OCI-LY3 (cell line): ENCODE measurements around the gene CLDN9.
A peak's percentile ranks its signal among the peaks of the same experiment; 100 is the strongest.

ENCODE experiments used
- H2AFZ ChIP-seq: fragments of 200-600, 300-600 bp; shearing (Covaris generic); 2 replicates; pipeline ENCODE4 v1.6.0; 2014; ENCODE audit warnings: antibody characterized with exemption, low read depth, low read length
- H3K27ac ChIP-seq: fragments of 200-600, 300-600 bp; sonication (generic); 2 replicates; pipeline ENCODE4 v1.5.1; 2014; ENCODE audit warnings: mild to moderate bottlenecking, low read length, moderate library complexity, mixed read lengths
- H3K27me3 ChIP-seq: fragments of 200-600, 300-600 bp; sonication (generic); 2 replicates; pipeline ENCODE4 v1.6.1; 2014; ENCODE audit warnings: low read depth, low read length, mixed read lengths
- H3K36me3 ChIP-seq: fragments of 200-600, 300-600 bp; sonication (generic); replicated peaks from 2 replicates; pipeline ENCODE3; 2014; ENCODE audit warnings: low read depth, low read length, mixed read lengths
- H3K4me1 ChIP-seq: fragments of 300-600, 200-600 bp; sonication (generic); 2 replicates; pipeline ENCODE4 v1.6.1; 2014; ENCODE audit warnings: low read length, mixed read lengths
- H3K4me2 ChIP-seq: fragments of 200-600, 300-600 bp; sonication (generic); 2 replicates; pipeline ENCODE4 v1.6.1; 2014; ENCODE audit warnings: low read length, mixed read lengths
- H3K4me3 ChIP-seq: fragments of 300-600, 200-600 bp; sonication (generic); 2 replicates; pipeline ENCODE4 v1.5.1; 2014; ENCODE audit warnings: antibody characterized with exemption, mild to moderate bottlenecking, low read length, moderate library complexity
- H3K79me2 ChIP-seq: fragments of 300-600, 200-600 bp; shearing (Covaris generic); 2 replicates; pipeline ENCODE4 v1.6.1; 2014; ENCODE audit warnings: mild to moderate bottlenecking, low read length, mixed read lengths
- H3K9ac ChIP-seq: fragments of 300-600, 200-600 bp; shearing (Covaris generic); 2 replicates; pipeline ENCODE4 v1.6.0; 2014; ENCODE audit warnings: mild to moderate bottlenecking, low read length, moderate library complexity
- H3K9me3 ChIP-seq: fragments of 200-600, 300-600 bp; shearing (Covaris generic); 2 replicates; pipeline ENCODE4 v1.6.1; 2014; ENCODE audit warnings: low read length, mixed read lengths; ENCODE audit not compliant: insufficient read depth
- H4K20me1 ChIP-seq: fragments of 200-600, 300-600 bp; sonication (generic); 2 replicates; pipeline ENCODE4 v1.6.1; 2016; ENCODE audit warnings: low read length, mixed read lengths; ENCODE audit not compliant: insufficient read depth
- CTCF ChIP-seq: fragments of 200-600, 300-600 bp; sonication (generic); IDR thresholded peaks from 2 replicates; pipeline ENCODE4 v1.5.1; 2014; ENCODE audit warnings: antibody characterized with exemption, low read length, low read depth
- EZH2phosphoT487 ChIP-seq: fragments of 200-600 bp; shearing (Covaris generic); IDR thresholded peaks from 2 replicates; pipeline ENCODE4 v1.6.1; 2018; ENCODE audit warnings: antibody characterized with exemption, mixed run types, low read depth

Gene CLDN9

DNA sequence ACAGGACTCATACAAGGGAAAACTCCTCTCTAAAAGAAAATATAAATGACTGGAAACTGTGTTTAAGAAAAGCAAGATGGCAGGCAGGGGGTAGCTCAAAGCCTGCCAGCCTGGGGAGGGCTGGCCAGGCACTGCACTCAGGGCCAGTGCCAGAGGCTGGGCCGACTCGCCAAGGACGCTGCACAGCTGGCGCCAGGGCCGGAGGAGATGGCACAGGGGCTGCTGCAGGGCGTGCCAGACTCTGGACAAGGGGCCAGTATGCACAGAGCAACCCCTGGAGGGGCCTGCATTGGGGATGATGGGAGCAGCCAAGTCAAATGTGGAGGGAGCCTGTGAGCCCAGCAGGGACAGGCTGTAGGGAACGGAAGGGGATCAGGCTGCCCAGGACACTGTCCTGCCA, 36.5 kb upstream of the CLDN9 start:
- Histone ChIP-seq H3K9me3 (no peaks in the 10 kb centered on the region), H2AFZ (no peak overlapping the region), H3K36me3 (peaks cover 47% of the 10 kb centered on the region), H3K27me3 (no peaks in the 10 kb centered on the region), H3K4me3 (no peak overlapping the region), H3K4me1 (peaks cover 4% of the 10 kb centered on the region; the same call in 1 of the 2 replicates), H4K20me1 (peaks cover 18% of the 10 kb centered on the region), H3K79me2 (peaks cover 37% of the 10 kb centered on the region), H3K4me2 (no peak overlapping the region), H3K9ac (no peak overlapping the region), H3K27ac (no peak overlapping the region)
- TF ChIP-seq CTCF (no peak), EZH2phosphoT487 (no peak)

DNA sequence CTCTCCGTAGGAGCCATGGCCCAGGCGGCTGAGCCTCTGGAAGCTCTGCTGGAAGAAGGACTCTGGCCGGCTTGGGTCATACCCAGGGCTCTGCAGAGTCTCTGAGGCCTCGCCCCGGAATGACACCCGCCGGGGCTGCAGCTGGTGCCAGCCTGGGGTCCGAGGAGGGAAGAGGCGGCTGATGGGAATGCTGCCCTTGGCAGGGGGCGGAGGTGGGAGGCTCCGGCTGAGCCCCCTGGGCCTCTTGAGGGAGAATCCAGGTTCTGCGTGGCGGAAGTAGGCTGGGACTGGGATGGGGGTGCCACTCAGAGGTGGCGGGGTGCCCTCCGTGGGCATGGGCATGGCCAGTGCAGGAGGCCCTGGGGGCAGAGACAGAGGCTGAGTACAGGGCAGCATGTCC, 36.0 kb upstream of the CLDN9 start:
- TF ChIP-seq CTCF (no peak), EZH2phosphoT487 (no peak)
- Histone ChIP-seq H3K79me2 (peaks cover 33% of the 10 kb centered on the region), H3K36me3 (peaks cover 47% of the 10 kb centered on the region), H3K9me3 (no peaks in the 10 kb centered on the region), H3K27ac (no peak overlapping the region), H4K20me1 (peaks cover 13% of the 10 kb centered on the region), H3K27me3 (no peaks in the 10 kb centered on the region), H3K4me3 (no peak overlapping the region), H3K9ac (no peak overlapping the region), H3K4me1 (peaks cover 4% of the 10 kb centered on the region; the same call in 1 of the 2 replicates), H3K4me2 (no peak overlapping the region), H2AFZ (no peak overlapping the region)

DNA sequence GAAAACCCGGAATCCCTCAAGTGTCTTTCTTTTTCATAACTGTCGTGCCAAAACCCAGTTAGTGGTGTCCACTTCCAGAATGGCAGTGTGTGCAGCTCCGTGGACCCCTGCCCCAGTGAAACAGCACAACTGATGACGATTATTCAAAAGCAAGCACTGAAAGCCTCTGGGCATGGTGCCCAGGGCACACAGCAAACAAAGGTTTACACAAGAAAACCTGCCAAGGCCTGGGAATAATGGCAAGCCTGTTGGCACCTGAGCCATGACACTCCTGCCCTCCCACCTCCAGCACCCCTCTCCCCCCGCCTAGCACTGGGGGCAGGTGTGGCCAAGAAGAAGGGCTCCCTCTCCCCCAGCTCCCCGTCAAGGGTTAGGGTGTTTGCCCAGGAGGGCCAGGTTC, 35.3 kb upstream of the CLDN9 start:
- Histone ChIP-seq H3K9ac (no peak overlapping the region), H2AFZ (no peak overlapping the region), H4K20me1 (peaks cover 6% of the 10 kb centered on the region), H3K9me3 (no peaks in the 10 kb centered on the region), H3K36me3 (peaks cover 41% of the 10 kb centered on the region), H3K27ac (no peak overlapping the region), H3K27me3 (no peaks in the 10 kb centered on the region), H3K4me2 (no peak overlapping the region), H3K4me1 (peaks cover 4% of the 10 kb centered on the region; the same call in 1 of the 2 replicates), H3K4me3 (no peak overlapping the region), H3K79me2 (peaks cover 29% of the 10 kb centered on the region)
- TF ChIP-seq EZH2phosphoT487 (no peak), CTCF (no peak)

GRCh38 chr16:2979669-2980226, 33.0 kb upstream of the CLDN9 start:
- no peak for TF ChIP-seq EZH2phosphoT487
- TF ChIP-seq CTCF: no peak
- peaks cover 7% of the 10 kb centered on the region for H3K4me1 ChIP-seq

More at GRCh38 chr16:2979669-2980226, 33.0 kb upstream of the CLDN9 start:
- peak overlapping the region; percentile 93 for H3K9ac ChIP-seq
- H3K36me3 ChIP-seq: peaks cover 26% of the 10 kb centered on the region
- H3K27me3 ChIP-seq: no peaks in the 10 kb centered on the region
- H3K79me2 ChIP-seq: peaks cover 29% of the 10 kb centered on the region
- peak overlapping the region; percentile 92 for H3K4me3 ChIP-seq
- H3K27ac ChIP-seq: peak overlapping the region; percentile 60
- no peaks in the 10 kb centered on the region for H3K9me3 ChIP-seq
- H3K4me2 ChIP-seq: peak overlapping the region; percentile 98
- no peak overlapping the region for H2AFZ ChIP-seq
- H4K20me1 ChIP-seq: 0 out of 2 replicates have a peak, but pooled peaks cover 3% of the 10 kb centered on the region
